ENCODE measurements around the gene VPS51.

DNA sequence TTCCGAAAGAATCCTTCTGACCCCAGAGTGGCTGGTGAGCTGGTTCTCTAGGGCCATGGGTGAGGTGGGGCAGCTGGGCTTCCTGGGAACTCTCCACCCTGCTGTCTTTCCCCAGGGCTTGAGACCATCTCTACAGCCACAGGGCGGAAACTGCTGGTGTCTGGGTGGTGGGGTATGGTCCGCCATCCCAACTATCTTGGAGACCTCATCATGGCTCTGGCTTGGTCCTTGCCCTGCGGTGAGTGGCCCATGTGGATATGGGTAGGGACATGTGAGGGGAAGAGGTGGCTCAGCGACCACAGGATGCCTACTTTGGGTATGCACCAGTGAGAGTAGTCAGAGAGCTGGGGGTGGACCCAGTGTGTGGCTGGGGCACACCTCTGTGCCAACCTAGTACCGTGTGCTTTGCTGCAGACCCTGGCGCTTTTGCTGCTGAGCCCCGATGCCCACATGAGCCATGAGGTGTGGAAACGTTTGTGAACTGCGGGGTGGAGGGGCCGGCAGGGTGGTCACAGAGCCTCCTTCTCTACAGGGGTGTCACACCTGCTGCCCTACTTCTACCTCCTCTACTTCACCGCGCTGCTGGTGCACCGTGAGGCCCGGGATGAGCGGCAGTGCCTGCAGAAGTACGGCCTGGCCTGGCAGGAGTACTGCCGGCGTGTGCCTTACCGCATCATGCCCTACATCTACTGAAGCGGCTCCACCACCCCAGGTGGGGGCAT is 19.5 kb downstream of the VPS51 start:
- TF ChIP-seq NR3C1 (CRISPR knock-in tag; conservative IDR thresholded peaks at IDR 0.05; ENCODE audit: low read depth) (no peak), TEAD4 (CRISPR knock-in tag; IDR thresholded peaks at IDR 0.05) (no peak), GTF2I (CRISPR knock-in tag; conservative IDR thresholded peaks at IDR 0.05) (no peak), ZNF263 (CRISPR knock-in tag; IDR thresholded peaks at IDR 0.05; ENCODE audit: low read depth) (no peak), JUN (CRISPR knock-in tag; IDR thresholded peaks at IDR 0.05) (no peak), ZNF396 (CRISPR knock-in tag; IDR thresholded peaks at IDR 0.05; ENCODE audit: borderline replicate concordance) (no peak), SP1 (CRISPR knock-in tag; conservative IDR thresholded peaks at IDR 0.05) (no peak), ATF3 (CRISPR knock-in tag; conservative IDR thresholded peaks at IDR 0.05) (no peak)
- TF ChIP-seq, protein P1, sequence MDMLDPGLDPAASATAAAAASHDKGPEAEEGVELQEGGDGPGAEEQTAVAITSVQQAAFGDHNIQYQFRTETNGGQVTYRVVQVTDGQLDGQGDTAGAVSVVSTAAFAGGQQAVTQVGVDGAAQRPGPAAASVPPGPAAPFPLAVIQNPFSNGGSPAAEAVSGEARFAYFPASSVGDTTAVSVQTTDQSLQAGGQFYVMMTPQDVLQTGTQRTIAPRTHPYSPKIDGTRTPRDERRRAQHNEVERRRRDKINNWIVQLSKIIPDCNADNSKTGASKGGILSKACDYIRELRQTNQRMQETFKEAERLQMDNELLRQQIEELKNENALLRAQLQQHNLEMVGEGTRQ (CRISPR knock-in tag; IDR thresholded peaks at IDR 0.05) = no peak
- TF ChIP-seq, protein P2, sequence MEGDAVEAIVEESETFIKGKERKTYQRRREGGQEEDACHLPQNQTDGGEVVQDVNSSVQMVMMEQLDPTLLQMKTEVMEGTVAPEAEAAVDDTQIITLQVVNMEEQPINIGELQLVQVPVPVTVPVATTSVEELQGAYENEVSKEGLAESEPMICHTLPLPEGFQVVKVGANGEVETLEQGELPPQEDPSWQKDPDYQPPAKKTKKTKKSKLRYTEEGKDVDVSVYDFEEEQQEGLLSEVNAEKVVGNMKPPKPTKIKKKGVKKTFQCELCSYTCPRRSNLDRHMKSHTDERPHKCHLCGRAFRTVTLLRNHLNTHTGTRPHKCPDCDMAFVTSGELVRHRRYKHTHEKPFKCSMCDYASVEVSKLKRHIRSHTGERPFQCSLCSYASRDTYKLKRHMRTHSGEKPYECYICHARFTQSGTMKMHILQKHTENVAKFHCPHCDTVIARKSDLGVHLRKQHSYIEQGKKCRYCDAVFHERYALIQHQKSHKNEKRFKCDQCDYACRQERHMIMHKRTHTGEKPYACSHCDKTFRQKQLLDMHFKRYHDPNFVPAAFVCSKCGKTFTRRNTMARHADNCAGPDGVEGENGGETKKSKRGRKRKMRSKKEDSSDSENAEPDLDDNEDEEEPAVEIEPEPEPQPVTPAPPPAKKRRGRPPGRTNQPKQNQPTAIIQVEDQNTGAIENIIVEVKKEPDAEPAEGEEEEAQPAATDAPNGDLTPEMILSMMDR (IDR thresholded peaks at IDR 0.05) = no peak
